GM12875 (cell line): Measurements from ENCODE around the gene GDI1.

ENCODE experiments used
- H3K4me3 ChIP-seq: one replicate; pipeline ENCODE4 v1.5.1; 2011; ENCODE audit warnings: low read depth, low read length, control low read depth
- CTCF ChIP-seq: IDR thresholded peaks from 2 replicates; pipeline ENCODE4 v1.5.1; 2011; ENCODE audit warnings: low read depth, mild to moderate bottlenecking, control low read depth, inconsistent platforms, low read length, moderate library complexity, borderline replicate concordance; ENCODE audit not compliant: insufficient read depth

GDI1 gene

GRCh38 chrX:154404625-154405192 lies 32.2 kb upstream of the GDI1 start:
- TF ChIP-seq CTCF: no peak
- no peak overlapping the region for H3K4me3 ChIP-seq

GRCh38 chrX:154408659-154409221 lies 28.2 kb upstream of the GDI1 start:
- H3K4me3 ChIP-seq: peak overlapping the region; percentile 52
- TF ChIP-seq CTCF: no peak

GRCh38 chrX:154409222-154409871 lies 27.6 kb upstream of the GDI1 start, which contains the start of gene DNASE1L1:
TSS of gene DNASE1L1 (minus strand) at chrX:154409254. CDS start at chrX:154405568, 3,686 bp downstream.
- H3K4me3 ChIP-seq: peak within 1 kb of the TSS; percentile 52
- no peak for TF ChIP-seq CTCF

- H3K4me3 ChIP-seq: peak overlapping the region; percentile 82
- TF ChIP-seq CTCF: no peak
Measured at GRCh38 chrX:154411981-154412340, 25.0 kb upstream of the GDI1 start.

GRCh38 chrX:154412468-154412867 lies 24.5 kb upstream of the GDI1 start:
- H3K4me3 ChIP-seq: peak overlapping the region; percentile 82
- TF ChIP-seq CTCF: no peak

GRCh38 chrX:154413142-154413541 lies 23.8 kb upstream of the GDI1 start:
- no peak overlapping the region for H3K4me3 ChIP-seq
- TF ChIP-seq CTCF: no peak

GRCh38 chrX:154417157-154417556 lies 19.8 kb upstream of the GDI1 start:
- no peak overlapping the region for H3K4me3 ChIP-seq
- TF ChIP-seq CTCF: no peak
